ENCODE data around the gene TMUB1. TPM values are rescaled to one million over a fixed set of nuclear protein-coding genes. Genes with fewer than 3 reads are reported as not detected.

The TMUB1 gene
- total RNA-seq, 1 donor from 2014 or later, result 40.3 TPM

DNA sequence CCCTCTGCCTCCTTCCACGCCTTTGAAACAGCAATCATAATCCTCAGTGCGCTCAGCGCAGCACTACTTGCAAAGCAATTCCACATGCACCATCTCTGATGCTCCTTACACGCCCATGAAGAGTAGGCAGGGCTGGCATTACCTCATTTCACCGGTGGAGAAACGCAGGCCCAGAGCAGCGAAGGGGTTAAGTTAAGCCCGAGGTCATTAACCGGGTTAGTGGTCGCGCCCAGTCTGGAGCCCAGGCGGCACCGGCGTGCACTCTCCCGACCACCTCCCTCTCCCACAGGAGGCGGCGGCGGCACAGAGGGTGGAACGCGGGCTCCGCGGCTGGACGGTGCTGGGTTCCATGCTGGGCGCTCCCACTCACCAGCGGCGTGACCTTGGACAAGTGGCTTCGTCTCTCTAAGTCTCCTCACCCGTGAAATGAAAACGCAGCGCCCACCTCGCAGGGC lies 3.2 kb downstream of the TMUB1 start:
- peak overlapping the region; percentile 97 for H3K27ac ChIP-seq
- H3K27me3 ChIP-seq, result no peaks in the 10 kb centered on the region
- peaks cover 0 to 17% of the 10 kb centered on the region in 2 donors for H3K36me3 ChIP-seq
- H3K9me3 ChIP-seq, result no peaks in the 10 kb centered on the region
- no peak for TF ChIP-seq POLR2A (IDR thresholded peaks at IDR 0.05)
- TF ChIP-seq POLR2AphosphoS5 (IDR thresholded peaks at IDR 0.05; ENCODE audit: insufficient read depth in 1 of 2, low read depth in 1 of 2), result no peak
- TF ChIP-seq, protein P1, sequence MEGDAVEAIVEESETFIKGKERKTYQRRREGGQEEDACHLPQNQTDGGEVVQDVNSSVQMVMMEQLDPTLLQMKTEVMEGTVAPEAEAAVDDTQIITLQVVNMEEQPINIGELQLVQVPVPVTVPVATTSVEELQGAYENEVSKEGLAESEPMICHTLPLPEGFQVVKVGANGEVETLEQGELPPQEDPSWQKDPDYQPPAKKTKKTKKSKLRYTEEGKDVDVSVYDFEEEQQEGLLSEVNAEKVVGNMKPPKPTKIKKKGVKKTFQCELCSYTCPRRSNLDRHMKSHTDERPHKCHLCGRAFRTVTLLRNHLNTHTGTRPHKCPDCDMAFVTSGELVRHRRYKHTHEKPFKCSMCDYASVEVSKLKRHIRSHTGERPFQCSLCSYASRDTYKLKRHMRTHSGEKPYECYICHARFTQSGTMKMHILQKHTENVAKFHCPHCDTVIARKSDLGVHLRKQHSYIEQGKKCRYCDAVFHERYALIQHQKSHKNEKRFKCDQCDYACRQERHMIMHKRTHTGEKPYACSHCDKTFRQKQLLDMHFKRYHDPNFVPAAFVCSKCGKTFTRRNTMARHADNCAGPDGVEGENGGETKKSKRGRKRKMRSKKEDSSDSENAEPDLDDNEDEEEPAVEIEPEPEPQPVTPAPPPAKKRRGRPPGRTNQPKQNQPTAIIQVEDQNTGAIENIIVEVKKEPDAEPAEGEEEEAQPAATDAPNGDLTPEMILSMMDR (IDR thresholded peaks at IDR 0.05), result no peak
- H3K4me1 ChIP-seq, result peaks cover 55% of the 10 kb centered on the region
- no peak for DNase-seq (ENCODE audit: extremely low spot score in 2 of 2)
- peak overlapping the region; percentile 77 to 82 for H3K4me3 ChIP-seq
- intact Hi-C loops (cut with DNase I), result no loop called here

DNA sequence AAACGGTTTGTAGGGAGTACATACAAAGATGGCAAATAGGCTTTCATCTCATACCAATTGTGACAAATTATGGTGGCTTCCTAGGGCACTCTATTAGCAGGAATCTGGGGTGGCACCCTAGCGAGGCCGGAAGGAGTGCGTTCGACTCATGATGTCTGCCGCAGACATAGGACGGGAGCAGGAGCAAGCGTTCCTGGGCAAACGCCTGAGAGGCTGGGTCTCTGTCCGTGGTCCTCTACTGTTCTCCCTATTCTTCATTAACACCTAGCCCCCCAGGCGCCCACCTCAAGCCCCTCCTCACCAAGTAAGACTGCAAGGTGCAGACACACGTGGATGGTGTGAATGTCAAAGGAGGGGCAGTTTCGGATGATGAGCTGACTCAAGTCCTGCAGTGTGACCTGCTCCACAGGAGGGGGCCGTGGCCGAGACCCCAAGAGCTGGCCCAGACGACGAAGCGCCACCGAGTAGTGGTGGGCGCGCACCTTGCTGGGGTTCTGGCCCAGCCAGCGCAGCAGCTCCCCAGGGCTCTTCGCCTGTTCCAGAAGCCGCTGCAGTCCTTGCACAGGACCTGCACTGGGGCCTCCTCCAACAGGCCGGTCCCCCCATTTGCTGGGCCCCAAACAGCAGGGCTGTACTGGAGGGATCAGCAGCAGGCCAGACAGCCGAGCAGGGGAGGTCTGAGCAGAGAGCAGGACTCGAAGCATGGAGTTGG lies 3.9 kb downstream of the TMUB1 start:
- no peak for DNase-seq (ENCODE audit: extremely low spot score in 2 of 2)
- Histone ChIP-seq H3K4me3 (peak overlapping the region; percentile 77 to 82), H3K27ac (peak overlapping the region; percentile 97), H3K36me3 (peaks cover 0 to 23% of the 10 kb centered on the region in 2 donors), H3K27me3 (no peaks in the 10 kb centered on the region), H3K4me1 (peaks cover 53% of the 10 kb centered on the region), H3K9me3 (no peaks in the 10 kb centered on the region)
- intact Hi-C loops (cut with DNase I), result no loop called here
- no peak for TF ChIP-seq POLR2A (IDR thresholded peaks at IDR 0.05)
- TF ChIP-seq, protein P1 (IDR thresholded peaks at IDR 0.05), result no peak
- no peak for TF ChIP-seq POLR2AphosphoS5 (IDR thresholded peaks at IDR 0.05; ENCODE audit: insufficient read depth in 1 of 2, low read depth in 1 of 2)

- intact Hi-C loops (cut with DNase I), result no loop called here
- Histone ChIP-seq H3K4me3 (no peak overlapping the region), H3K9me3 (no peaks in the 10 kb centered on the region), H3K27me3 (no peaks in the 10 kb centered on the region), H3K36me3 (peaks cover 0 to 32% of the 10 kb centered on the region in 2 donors), H3K27ac (peak overlapping the region; percentile 14), H3K4me1 (peaks cover 49% of the 10 kb centered on the region)
- DNase-seq (ENCODE audit: extremely low spot score in 2 of 2), result no peak
- TF ChIP-seq POLR2AphosphoS5 (IDR thresholded peaks at IDR 0.05; ENCODE audit: insufficient read depth in 1 of 2, low read depth in 1 of 2) (no peak), POLR2A (IDR thresholded peaks at IDR 0.05) (no peak)
- TF ChIP-seq, protein P1 (IDR thresholded peaks at IDR 0.05), result no peak
Measured at GRCh38 chr7:151078233-151079040, 4.9 kb downstream of the TMUB1 start.

DNA sequence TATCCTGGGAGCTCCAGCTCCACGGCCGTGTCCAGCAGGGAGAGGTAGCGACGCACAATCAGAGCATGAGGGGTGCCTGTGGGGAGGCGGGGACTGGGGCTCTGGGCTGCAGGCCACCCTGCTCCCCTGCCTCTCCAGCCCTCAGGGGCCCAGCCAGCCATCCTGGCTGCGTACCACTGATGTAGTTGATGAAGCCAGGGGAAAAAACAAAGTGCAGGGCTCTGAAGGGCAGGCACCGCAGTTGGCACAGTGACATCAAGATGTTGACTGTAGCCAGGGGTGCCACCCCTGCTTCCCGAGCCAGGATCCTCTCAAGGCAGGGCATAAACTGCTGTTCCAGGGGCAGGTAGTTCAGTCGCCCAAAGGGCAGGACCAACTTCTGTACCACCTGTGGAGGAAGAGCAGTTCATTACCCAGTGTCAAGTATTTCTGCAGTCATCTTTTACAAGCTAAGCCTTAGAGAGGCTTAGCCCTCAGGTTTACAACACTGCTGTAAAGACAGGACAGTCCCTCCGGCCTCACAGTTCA lies 5.5 kb downstream of the TMUB1 start:
- no peaks in the 10 kb centered on the region for H3K9me3 ChIP-seq
- no peaks in the 10 kb centered on the region for H3K27me3 ChIP-seq
- no peak overlapping the region for H3K4me3 ChIP-seq
- H3K27ac ChIP-seq, result peak overlapping the region; percentile 14
- intact Hi-C loops (cut with DNase I), result no loop called here
- TF ChIP-seq POLR2AphosphoS5 (IDR thresholded peaks at IDR 0.05; ENCODE audit: insufficient read depth in 1 of 2, low read depth in 1 of 2), result no peak
- TF ChIP-seq POLR2A (IDR thresholded peaks at IDR 0.05), result no peak
- TF ChIP-seq, protein P1 (IDR thresholded peaks at IDR 0.05), result no peak
- H3K4me1 ChIP-seq, result peaks cover 47% of the 10 kb centered on the region
- peaks cover 0 to 37% of the 10 kb centered on the region in 2 donors for H3K36me3 ChIP-seq
- DNase-seq (ENCODE audit: extremely low spot score in 2 of 2), result no peak
